HEK293 (cell line): ENCODE measurements around the gene TAF11L14.
"Not testable (repeated sequence)": the region's sequence is repeated elsewhere in the genome, so short reads cannot be mapped to it uniquely, and the experiment has no call there.

Experiments
- SP3 ChIP-seq: fragments of 450-650 bp; formaldehyde crosslinking; IDR thresholded peaks from 2 replicates; pipeline ENCODE4 v1.5.1; 2016; ENCODE audit warnings: missing biosample characterization, missing genetic modification characterization
- TRIM28 ChIP-seq: IDR thresholded peaks from 2 replicates; pipeline ENCODE4 v1.6.1; 2011; ENCODE audit warnings: low read length, control low read depth, borderline replicate concordance
- YY1 ChIP-seq: fragments of 450-650 bp; formaldehyde crosslinking; IDR thresholded peaks from 2 replicates; pipeline ENCODE4 v1.5.1; 2018; ENCODE audit warnings: missing biosample characterization, missing genetic modification characterization
- ZNF175 ChIP-seq: fragments of 450-650 bp; formaldehyde crosslinking; IDR thresholded peaks from 2 replicates; pipeline ENCODE4 v1.5.1; 2016; ENCODE audit warnings: missing biosample characterization, missing genetic modification characterization

- not testable (repeated sequence) for TF ChIP-seq YY1 (tag by site-specific recombination); ZNF175; TRIM28; SP3
Observed at GRCh38 chr5:17594255-17594654, 40.0 kb upstream of the TAF11L14 start, which contains the start of gene TAF11L9.
